ENCODE data around the gene C16orf86.

The C16orf86 gene

GRCh38 chr16:67668495-67669157, 2.0 kb downstream of the C16orf86 start:
- ATAC-seq (no peak), DNase-seq (no peak)
- Mint-ChIP-seq H3K27ac (no peak overlapping the region), H3K4me1 (peaks cover 25% of the 10 kb centered on the region), H3K27me3 (no peaks in the 10 kb centered on the region), H3K4me3 (no peak overlapping the region), H3K9me3 (no peaks in the 10 kb centered on the region), H3K36me3 (ENCODE audit: low read depth) (peaks cover 6% of the 10 kb centered on the region)

- no peak for ATAC-seq
- Mint-ChIP-seq H3K27ac (no peak overlapping the region), H3K4me1 (peaks cover 25% of the 10 kb centered on the region), H3K27me3 (no peaks in the 10 kb centered on the region), H3K36me3 (ENCODE audit: low read depth) (peaks cover 2% of the 10 kb centered on the region), H3K9me3 (no peaks in the 10 kb centered on the region), H3K4me3 (no peak overlapping the region)
- DNase-seq: no peak
Measured at GRCh38 chr16:67669499-67670101, 3.0 kb downstream of the C16orf86 start.

- H3K9me3 Mint-ChIP-seq: no peaks in the 10 kb centered on the region
- H3K4me1 Mint-ChIP-seq: peaks cover 16% of the 10 kb centered on the region
- no peaks in the 10 kb centered on the region for H3K36me3 Mint-ChIP-seq (ENCODE audit: low read depth)
- ATAC-seq: no peak
- H3K27me3 Mint-ChIP-seq: no peaks in the 10 kb centered on the region
- DNase-seq: no peak
- H3K4me3 Mint-ChIP-seq: no peak overlapping the region
- H3K27ac Mint-ChIP-seq: no peak overlapping the region
Measured at GRCh38 chr16:67672306-67672705, 5.7 kb downstream of the C16orf86 start.

GRCh38 chr16:67672739-67673662, 6.4 kb downstream of the C16orf86 start:
- Mint-ChIP-seq H3K4me3 (no peak overlapping the region), H3K36me3 (ENCODE audit: low read depth) (no peaks in the 10 kb centered on the region), H3K4me1 (peaks cover 9% of the 10 kb centered on the region), H3K9me3 (no peaks in the 10 kb centered on the region), H3K27me3 (no peaks in the 10 kb centered on the region), H3K27ac (no peak overlapping the region)
- ATAC-seq: no peak
- peak; percentile 62 for DNase-seq

DNA sequence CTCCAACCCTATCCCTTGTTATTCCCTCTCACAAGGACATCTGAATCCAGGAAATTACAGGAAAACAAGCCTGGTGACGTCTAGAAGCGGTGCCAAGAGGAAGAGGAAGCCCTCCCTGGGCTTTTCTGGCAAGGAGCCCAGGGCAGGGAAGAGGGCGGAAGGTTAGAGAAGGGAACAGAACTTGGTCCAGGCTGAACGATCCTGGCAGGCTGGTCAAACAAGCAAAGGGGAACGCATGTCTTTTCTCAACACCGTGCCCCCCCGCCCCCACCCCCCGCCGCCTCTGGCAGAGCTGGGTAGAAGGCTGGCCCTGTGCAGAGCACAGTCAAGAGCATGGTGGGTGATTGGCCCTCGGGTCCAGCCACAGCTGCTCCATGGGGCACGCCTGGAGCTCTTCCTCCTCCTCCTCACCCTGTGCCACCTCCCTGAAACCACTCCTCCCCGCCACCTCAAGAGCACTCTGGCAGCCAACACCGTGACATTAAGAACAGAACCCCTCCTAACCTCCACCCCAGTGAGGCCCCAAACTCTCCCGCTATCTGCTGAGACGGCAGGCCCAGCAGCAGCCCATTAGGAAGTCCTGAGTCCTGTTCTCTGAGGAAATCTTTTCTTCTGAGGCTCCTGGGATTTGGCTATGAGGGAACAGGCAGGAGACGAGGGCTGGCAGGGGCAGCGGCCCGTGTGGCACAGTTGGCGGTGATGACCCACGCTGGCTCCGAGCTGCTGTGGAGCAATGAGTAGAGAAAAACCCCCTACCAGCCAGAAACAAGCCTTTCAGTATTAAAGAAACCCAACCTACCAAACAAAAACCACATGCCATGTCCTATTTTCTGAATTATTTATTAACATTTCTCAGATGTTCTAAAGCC, 7.3 kb downstream of the C16orf86 start:
- no peak overlapping the region for H3K4me3 Mint-ChIP-seq
- no peaks in the 10 kb centered on the region for H3K27me3 Mint-ChIP-seq
- H3K4me1 Mint-ChIP-seq: peaks cover 3% of the 10 kb centered on the region
- ATAC-seq (no peak), DNase-seq (no peak)
- no peaks in the 10 kb centered on the region for H3K36me3 Mint-ChIP-seq (ENCODE audit: low read depth)
- H3K27ac Mint-ChIP-seq: no peak overlapping the region
- H3K9me3 Mint-ChIP-seq: no peaks in the 10 kb centered on the region

DNA sequence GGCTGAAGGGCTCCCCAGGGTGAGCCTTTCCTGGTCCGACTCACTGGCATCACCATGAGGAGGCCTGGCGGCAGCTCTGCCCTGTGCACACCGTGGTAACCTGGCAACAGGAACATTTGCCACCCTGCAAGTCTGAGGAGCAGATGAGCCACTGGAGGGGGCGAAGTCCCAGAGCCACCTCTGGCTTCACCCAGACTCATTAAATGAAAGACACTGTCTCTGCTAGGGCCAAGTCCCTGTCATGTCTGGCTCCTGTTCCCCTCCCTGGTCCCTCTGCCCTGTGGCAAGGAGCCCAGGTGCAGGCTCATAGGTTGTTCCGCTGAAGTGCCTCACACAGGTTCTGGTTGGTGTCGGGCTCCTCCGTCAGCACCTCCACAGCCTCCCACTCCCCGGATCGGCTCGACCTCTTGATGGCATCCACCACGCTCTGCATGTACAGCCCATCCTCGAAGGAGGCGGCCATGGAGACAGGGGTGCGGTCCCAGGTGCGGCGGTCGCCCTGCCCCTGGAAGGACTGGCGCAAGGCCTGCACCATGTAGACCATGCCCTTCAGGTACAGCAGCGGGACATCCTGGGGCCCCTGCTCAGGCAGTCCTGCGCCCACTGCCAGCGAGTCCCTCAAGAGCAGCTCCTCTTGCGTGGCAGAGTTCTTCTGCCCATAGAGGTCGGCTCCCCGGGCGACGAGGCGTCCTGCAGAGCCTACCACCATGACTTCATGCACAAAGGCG, 8.4 kb downstream of the C16orf86 start:
- Mint-ChIP-seq H3K27me3 (no peaks in the 10 kb centered on the region), H3K4me3 (no peak overlapping the region), H3K4me1 (no peaks in the 10 kb centered on the region), H3K36me3 (ENCODE audit: low read depth) (no peaks in the 10 kb centered on the region), H3K9me3 (no peaks in the 10 kb centered on the region), H3K27ac (no peak overlapping the region)
- no peak for DNase-seq
- ATAC-seq: peak; percentile 21

DNA sequence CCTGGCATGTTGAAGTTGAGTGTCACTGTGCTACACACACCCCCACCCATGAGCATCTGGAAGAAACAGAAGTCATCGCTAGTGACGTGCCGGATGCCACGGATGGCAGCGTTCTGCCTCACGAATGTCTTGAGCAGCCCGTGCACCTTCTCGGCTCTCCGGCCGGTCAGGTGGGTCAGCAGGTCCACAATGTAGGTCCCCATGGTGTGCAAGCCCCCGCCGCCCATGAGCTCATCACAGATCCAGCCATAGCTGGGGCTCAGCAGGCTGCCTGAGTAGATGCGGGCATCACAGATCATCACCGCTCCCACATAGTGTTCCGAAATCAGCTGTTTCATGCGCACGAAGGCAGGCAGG, 8.9 kb downstream of the C16orf86 start:
- H3K27ac Mint-ChIP-seq: no peak overlapping the region
- H3K36me3 Mint-ChIP-seq (ENCODE audit: low read depth): no peaks in the 10 kb centered on the region
- H3K4me3 Mint-ChIP-seq: no peak overlapping the region
- no peak for DNase-seq
- ATAC-seq: no peak
- H3K9me3 Mint-ChIP-seq: no peaks in the 10 kb centered on the region
- H3K27me3 Mint-ChIP-seq: no peaks in the 10 kb centered on the region
- no peaks in the 10 kb centered on the region for H3K4me1 Mint-ChIP-seq

DNA sequence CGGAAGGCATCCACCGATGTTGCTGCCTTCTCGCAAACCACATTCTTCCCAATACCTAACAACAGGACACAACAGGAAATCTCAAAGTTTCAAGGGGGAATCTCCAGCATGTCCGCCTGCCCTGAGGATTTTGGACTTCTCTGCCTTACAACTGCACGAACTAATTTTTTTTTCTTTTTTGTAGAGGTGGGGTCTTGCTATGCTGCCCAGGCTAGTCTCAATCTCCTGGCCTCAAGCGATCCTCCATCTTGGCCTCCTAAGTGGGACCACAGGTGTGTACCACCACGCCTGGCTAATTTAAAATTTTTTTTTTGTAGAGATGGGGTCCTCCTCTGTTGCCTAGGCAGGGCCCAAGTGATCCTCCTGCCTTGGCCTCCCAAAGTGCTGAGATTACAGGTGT, 9.4 kb downstream of the C16orf86 start:
- Mint-ChIP-seq H3K36me3 (ENCODE audit: low read depth) (peaks cover 2% of the 10 kb centered on the region), H3K9me3 (no peaks in the 10 kb centered on the region), H3K27ac (no peak overlapping the region), H3K4me1 (no peaks in the 10 kb centered on the region), H3K4me3 (no peak overlapping the region), H3K27me3 (no peaks in the 10 kb centered on the region)
- no peak for ATAC-seq
- no peak for DNase-seq

DNA sequence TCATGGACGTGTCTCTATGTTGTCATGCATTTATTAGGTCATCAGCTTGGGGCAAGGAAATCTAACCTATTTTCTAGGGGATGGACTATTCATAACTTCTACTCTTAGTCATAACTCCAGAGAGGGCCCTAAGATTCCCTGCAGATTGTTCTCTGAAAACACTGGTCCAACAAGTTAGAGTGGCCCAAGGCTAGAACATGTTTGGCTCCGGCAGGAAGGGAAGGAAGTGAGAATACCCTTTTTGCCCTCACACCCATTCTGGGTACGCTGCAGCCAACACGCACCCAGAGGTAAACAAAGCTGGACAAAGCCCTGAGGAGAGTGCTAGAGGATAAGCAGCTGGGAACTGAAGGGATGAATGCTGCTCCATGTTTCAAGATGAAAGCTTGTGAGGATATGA, 9.9 kb downstream of the C16orf86 start:
- ATAC-seq: no peak
- Mint-ChIP-seq H3K27ac (no peak overlapping the region), H3K4me3 (no peak overlapping the region), H3K27me3 (no peaks in the 10 kb centered on the region), H3K9me3 (no peaks in the 10 kb centered on the region), H3K4me1 (no peaks in the 10 kb centered on the region), H3K36me3 (ENCODE audit: low read depth) (peaks cover 3% of the 10 kb centered on the region)
- no peak for DNase-seq

- ATAC-seq (no peak), DNase-seq (no peak)
- Mint-ChIP-seq H3K27ac (no peak overlapping the region), H3K4me3 (no peak overlapping the region), H3K27me3 (no peaks in the 10 kb centered on the region), H3K9me3 (no peaks in the 10 kb centered on the region), H3K36me3 (ENCODE audit: low read depth) (peaks cover 3% of the 10 kb centered on the region), H3K4me1 (no peaks in the 10 kb centered on the region)
Measured at GRCh38 chr16:67676939-67677338, 10.3 kb downstream of the C16orf86 start.

- no peak overlapping the region for H3K4me3 Mint-ChIP-seq
- DNase-seq (no peak), ATAC-seq (no peak)
- H3K27me3 Mint-ChIP-seq: no peaks in the 10 kb centered on the region
- H3K36me3 Mint-ChIP-seq (ENCODE audit: low read depth): peaks cover 3% of the 10 kb centered on the region
- no peaks in the 10 kb centered on the region for H3K9me3 Mint-ChIP-seq
- no peaks in the 10 kb centered on the region for H3K4me1 Mint-ChIP-seq
- H3K27ac Mint-ChIP-seq: no peak overlapping the region
Measured at GRCh38 chr16:67677712-67678111, 11.1 kb downstream of the C16orf86 start.

DNA sequence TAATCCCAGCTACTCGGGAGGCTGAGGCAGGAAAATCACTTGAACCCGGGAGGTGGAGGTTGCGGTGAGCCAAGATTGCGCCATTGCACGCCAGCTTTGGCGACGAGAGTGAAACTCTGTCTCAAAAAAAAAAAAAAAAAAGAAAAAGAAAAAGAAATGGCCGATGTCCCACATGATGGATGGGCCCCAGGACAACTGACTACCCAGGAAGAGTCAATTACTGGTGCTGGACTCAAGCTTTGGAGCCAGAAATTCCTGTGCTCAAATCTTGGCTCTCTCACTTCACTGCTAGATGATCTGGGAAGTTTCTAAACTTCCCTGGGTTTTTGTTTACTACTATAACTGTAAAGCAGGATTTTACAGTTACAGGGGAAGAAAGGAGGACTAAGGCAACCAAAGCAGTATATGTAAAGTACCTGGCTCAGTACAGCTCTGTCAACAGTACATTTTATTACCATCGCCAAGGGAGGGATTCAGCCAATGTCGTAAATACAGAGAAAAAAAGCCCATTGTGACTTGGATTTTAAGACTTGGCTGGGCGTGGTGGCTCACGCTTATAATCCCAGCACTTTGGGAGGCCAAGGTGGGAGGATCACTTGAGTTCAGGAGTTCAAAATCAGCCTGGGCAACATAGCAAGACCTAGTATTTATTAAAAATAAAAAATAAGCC, 11.9 kb downstream of the C16orf86 start:
- Mint-ChIP-seq H3K4me3 (no peak overlapping the region), H3K36me3 (ENCODE audit: low read depth) (peaks cover 5% of the 10 kb centered on the region), H3K27ac (no peak overlapping the region), H3K4me1 (no peaks in the 10 kb centered on the region), H3K27me3 (no peaks in the 10 kb centered on the region), H3K9me3 (no peaks in the 10 kb centered on the region)
- DNase-seq (no peak), ATAC-seq (no peak)

Data from activated naive CD8-positive, alpha-beta T cell treated with anti-CD3 and anti-CD28 coated beads, Interleukin-2, amount 50 U/mL, for 24 hours (primary cell).